HUES64 (cell line): ENCODE data around the gene MAP4K2.

Experiments
- H3K27ac ChIP-seq: 2 replicates; pipeline ENCODE4 v1.7.0; 2013; ENCODE audit warnings: low read depth, low read length, inconsistent platforms
- H3K27me3 ChIP-seq: 2 replicates; pipeline ENCODE4 v1.6.1; 2013; ENCODE audit warnings: mild to moderate bottlenecking, low read length; ENCODE audit not compliant: insufficient read depth
- H3K36me3 ChIP-seq: 2 replicates; pipeline ENCODE4 v1.6.1; 2013; ENCODE audit warnings: mild to moderate bottlenecking, low read length; ENCODE audit not compliant: insufficient read depth
- H3K4me1 ChIP-seq: 2 replicates; pipeline ENCODE4 v1.6.1; 2013; ENCODE audit warnings: mild to moderate bottlenecking, low read length, moderate library complexity; ENCODE audit not compliant: insufficient read depth
- H3K4me3 ChIP-seq: 2 replicates; pipeline ENCODE4 v1.5.1; 2013; ENCODE audit warnings: mild to moderate bottlenecking, low read length, moderate library complexity
- H3K9ac ChIP-seq: 2 replicates; pipeline ENCODE4 v1.6.1; 2013; ENCODE audit warnings: mild to moderate bottlenecking, low read depth, low read length
- H3K9me3 ChIP-seq: 2 replicates; pipeline ENCODE4 v1.6.1; 2013; ENCODE audit warnings: low read depth, low read length; ENCODE audit not compliant: insufficient read depth
- WGBS: fragments of 150-250, 120-280 bp; methylation state at CpG from one replicate; pipeline ENCODE4 v1.1.7; 2013; ENCODE audit warnings: missing lambda C conversion rate; 5-methylcytosine and 5-hydroxymethylcytosine counted together

MAP4K2 gene

DNA sequence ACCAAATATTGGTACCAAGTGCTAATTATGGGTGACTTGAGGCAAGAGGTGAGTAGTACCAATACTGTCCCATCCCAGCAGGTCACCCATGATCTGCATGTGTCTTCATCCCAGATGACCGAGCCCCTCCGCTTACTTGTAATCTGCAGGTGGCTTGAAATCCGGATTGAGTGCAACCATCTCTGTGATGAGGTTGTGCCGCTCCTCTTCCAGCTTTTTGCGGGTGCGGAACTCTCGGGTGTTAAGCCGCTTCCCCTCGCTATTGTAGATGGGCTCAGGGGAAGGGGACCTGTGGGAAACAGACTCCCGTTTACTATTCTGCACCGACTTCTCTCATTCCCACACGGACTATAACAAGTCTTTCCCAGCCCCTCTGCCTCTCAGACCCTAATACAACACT is 32.9 kb downstream of the MAP4K2 start:
- Histone ChIP-seq H3K36me3 (peaks cover 96% of the 10 kb centered on the region), H3K9ac (no peak overlapping the region), H3K4me1 (peaks cover 8% of the 10 kb centered on the region; the same call in 1 of the 2 replicates), H3K27me3 (no peaks in the 10 kb centered on the region), H3K4me3 (no peak overlapping the region), H3K27ac (no peak overlapping the region), H3K9me3 (no peaks in the 10 kb centered on the region)
- WGBS = 94% methylated on average over 12 of the region's 12 CpGs

DNA sequence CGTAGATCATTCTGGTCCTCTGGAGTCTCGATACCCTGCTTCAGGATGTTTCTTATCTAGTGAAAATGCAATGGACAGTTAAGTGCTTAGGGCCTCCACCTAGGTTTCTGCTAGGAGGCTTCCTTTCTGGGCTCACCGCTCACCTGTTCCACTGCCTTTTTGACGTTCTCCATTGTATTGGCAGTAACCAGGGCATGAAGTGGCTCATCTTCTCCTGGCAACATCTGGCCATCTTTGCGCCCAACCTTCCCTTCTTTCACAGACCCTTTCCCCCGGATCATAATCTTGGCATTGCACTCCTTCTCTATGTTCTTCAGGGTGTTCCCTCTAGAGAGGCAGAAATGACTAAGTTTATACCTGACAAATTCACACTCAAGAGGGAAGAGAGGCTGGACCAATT is 33.7 kb downstream of the MAP4K2 start:
- Histone ChIP-seq H3K27ac (no peak overlapping the region), H3K9ac (no peak overlapping the region), H3K27me3 (no peaks in the 10 kb centered on the region), H3K9me3 (no peaks in the 10 kb centered on the region), H3K4me1 (peaks cover 16% of the 10 kb centered on the region), H3K4me3 (no peak overlapping the region), H3K36me3 (peaks cover 96% of the 10 kb centered on the region)
- whole genome bisulfite sequencing = 95% methylated on average over 6 of the region's 6 CpGs

- peaks cover 94% of the 10 kb centered on the region for H3K36me3 ChIP-seq
- no peak overlapping the region for H3K4me3 ChIP-seq
- 95% methylated on average over 6 of the region's 6 CpGs for WGBS
- no peak overlapping the region for H3K9ac ChIP-seq
- no peaks in the 10 kb centered on the region for H3K9me3 ChIP-seq
- peaks cover 26% of the 10 kb centered on the region for H3K4me1 ChIP-seq
- no peak overlapping the region for H3K27ac ChIP-seq
- H3K27me3 ChIP-seq = no peaks in the 10 kb centered on the region
These were observed 34.7 kb downstream of the MAP4K2 start for GRCh38 chr11:64768300-64768694.

- 75% methylated on average over 19 of the region's 19 CpGs for WGBS
- no peak overlapping the region for H3K4me3 ChIP-seq
- H3K9me3 ChIP-seq = no peaks in the 10 kb centered on the region
- H3K4me1 ChIP-seq = peaks cover 32% of the 10 kb centered on the region
- no peak overlapping the region for H3K9ac ChIP-seq
- H3K36me3 ChIP-seq = peaks cover 88% of the 10 kb centered on the region
- H3K27ac ChIP-seq = peak overlapping the region; percentile 32; the same call in 1 of the 2 replicates
- no peaks in the 10 kb centered on the region for H3K27me3 ChIP-seq
These were observed 35.4 kb downstream of the MAP4K2 start for GRCh38 chr11:64767344-64768299.

DNA sequence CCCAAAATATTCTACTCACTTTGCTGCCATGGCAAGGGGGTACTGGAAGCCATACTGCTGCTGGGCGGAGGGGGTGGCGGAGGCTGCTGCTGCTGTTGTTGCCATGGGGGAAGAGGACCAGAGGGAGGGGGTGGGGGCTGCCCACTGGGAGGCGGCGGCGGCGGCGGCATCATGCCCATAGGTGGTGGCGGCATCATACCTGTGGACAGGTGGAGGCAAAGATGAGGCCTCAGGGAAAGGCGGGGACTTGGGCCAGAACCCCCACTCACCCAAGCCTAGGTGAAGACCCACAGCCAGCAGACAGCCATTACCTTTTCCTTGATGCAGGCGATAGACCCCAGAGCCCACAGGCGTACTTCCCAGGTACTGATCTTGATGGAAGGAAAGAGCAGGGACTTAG is 36.1 kb downstream of the MAP4K2 start:
- Histone ChIP-seq H3K27me3 (no peaks in the 10 kb centered on the region), H3K27ac (peak overlapping the region; percentile 32; the same call in 1 of the 2 replicates), H3K4me3 (no peak overlapping the region), H3K9me3 (no peaks in the 10 kb centered on the region), H3K4me1 (peaks cover 39% of the 10 kb centered on the region), H3K36me3 (peaks cover 80% of the 10 kb centered on the region), H3K9ac (no peak overlapping the region)
- WGBS = 97% methylated on average over 11 of the region's 11 CpGs

DNA sequence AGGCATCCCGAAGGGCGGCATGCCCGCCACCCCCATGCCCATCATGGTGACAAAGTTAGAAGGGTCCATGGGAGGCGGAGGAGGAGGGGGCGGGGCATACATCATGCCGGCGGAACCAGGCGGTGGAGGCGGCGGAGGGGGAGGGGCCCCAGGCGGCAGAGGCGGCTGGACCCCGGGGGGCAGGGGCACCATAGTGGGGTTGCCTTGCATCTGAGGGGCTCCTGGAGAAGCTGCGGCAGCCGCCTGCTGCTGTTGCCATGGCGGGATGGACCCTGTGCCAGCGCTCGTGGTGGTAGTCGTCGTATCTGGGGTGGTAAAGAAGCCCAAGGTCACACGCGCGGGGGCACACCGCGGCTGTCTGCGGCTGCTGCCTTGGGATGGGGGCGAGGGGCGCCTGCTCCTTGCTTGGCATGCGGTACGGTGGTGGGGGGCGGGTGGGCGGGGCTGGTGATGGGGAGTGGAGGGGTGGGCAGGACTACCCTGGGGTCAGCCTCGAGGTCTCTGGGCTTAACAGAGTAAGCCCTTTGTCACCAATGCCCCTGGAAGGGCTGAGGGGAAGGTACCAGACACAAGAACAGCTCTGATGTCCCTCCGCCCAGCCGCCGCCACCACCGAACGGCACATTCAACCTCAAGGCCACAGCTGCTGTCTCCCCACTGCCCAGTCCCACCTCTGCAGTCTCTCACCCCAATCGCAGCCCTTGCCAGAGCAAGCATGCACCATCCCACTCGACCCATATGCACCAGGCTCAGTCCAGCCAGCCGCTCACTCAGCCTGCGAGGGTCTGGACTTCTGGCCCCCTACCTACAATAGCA is 37.0 kb downstream of the MAP4K2 start:
- H3K9me3 ChIP-seq = no peaks in the 10 kb centered on the region
- H3K9ac ChIP-seq = no peak overlapping the region

GRCh38 chr11:64765291-64765850 is 37.6 kb downstream of the MAP4K2 start:
- no peak overlapping the region for H3K4me3 ChIP-seq
- H3K9me3 ChIP-seq = no peaks in the 10 kb centered on the region
- H3K9ac ChIP-seq = no peak overlapping the region
- H3K36me3 ChIP-seq = peaks cover 65% of the 10 kb centered on the region
- 93% methylated on average over 29 of the region's 30 CpGs for WGBS
- no peak overlapping the region for H3K27ac ChIP-seq
- peaks cover 50% of the 10 kb centered on the region for H3K4me1 ChIP-seq
- no peaks in the 10 kb centered on the region for H3K27me3 ChIP-seq

More for the DNA sequence above, 37.0 kb downstream of the MAP4K2 start:
- Histone ChIP-seq H3K36me3 (peaks cover 72% of the 10 kb centered on the region), H3K4me3 (no peak overlapping the region), H3K27me3 (no peaks in the 10 kb centered on the region), H3K27ac (no peak overlapping the region), H3K4me1 (peaks cover 43% of the 10 kb centered on the region)
- WGBS = 87% methylated on average over 30 of the region's 42 CpGs

DNA sequence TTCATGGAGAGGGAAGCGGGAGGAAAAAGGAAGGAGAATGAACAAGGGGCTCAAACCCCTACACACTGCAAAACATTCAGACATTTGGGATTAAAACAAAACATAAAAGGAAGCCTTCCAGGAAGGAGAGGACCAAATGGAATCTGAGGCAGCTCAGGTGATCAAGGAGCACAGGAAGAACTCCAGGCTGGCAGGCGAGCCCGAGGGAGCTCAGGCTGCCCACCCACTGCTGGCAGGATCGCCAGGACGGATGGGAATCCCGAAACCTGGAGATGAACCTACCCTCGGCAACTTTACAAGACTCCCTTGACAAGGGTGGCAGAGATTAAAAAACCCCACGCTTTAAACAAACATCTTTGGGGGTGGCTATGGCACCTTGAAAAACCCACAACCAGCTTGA is 38.3 kb downstream of the MAP4K2 start:
- peak overlapping the region; percentile 98; the same call in 1 of the 2 replicates for H3K27ac ChIP-seq
- no peak overlapping the region for H3K4me3 ChIP-seq
- peaks cover 59% of the 10 kb centered on the region for H3K36me3 ChIP-seq
- H3K27me3 ChIP-seq = no peaks in the 10 kb centered on the region
- H3K4me1 ChIP-seq = peaks cover 56% of the 10 kb centered on the region
- no peak overlapping the region for H3K9ac ChIP-seq
- 93% methylated on average over 7 of the region's 8 CpGs for WGBS
- no peaks in the 10 kb centered on the region for H3K9me3 ChIP-seq

GRCh38 chr11:64764040-64764611 is 38.9 kb downstream of the MAP4K2 start:
- WGBS = 74% methylated on average over 10 of the region's 11 CpGs
- H3K27ac ChIP-seq = peak overlapping the region; percentile 98

GRCh38 chr11:64763526-64764039 is 39.4 kb downstream of the MAP4K2 start:
- Histone ChIP-seq H3K27me3 (no peaks in the 10 kb centered on the region), H3K4me3 (peak overlapping the region; percentile 2; the same call in 1 of the 2 replicates), H3K4me1 (peaks cover 63% of the 10 kb centered on the region), H3K27ac (peak overlapping the region; percentile 98), H3K36me3 (peaks cover 47% of the 10 kb centered on the region), H3K9ac (peak overlapping the region; percentile 51), H3K9me3 (no peaks in the 10 kb centered on the region)
- 60% methylated on average over 6 of the region's 6 CpGs for WGBS

More at GRCh38 chr11:64764040-64764611, 38.9 kb downstream of the MAP4K2 start:
- Histone ChIP-seq H3K9ac (peak overlapping the region; percentile 51), H3K36me3 (peaks cover 53% of the 10 kb centered on the region), H3K4me1 (peaks cover 63% of the 10 kb centered on the region), H3K4me3 (no peak overlapping the region), H3K9me3 (no peaks in the 10 kb centered on the region), H3K27me3 (no peaks in the 10 kb centered on the region)
